CD4-positive, alpha-beta T cell (primary cell): ENCODE measurements around the gene EXD3. TPM values are rescaled to one million over a fixed set of nuclear protein-coding genes. Genes with fewer than 3 reads are reported as not detected.

ENCODE experiments used
- ATAC-seq: fragments of 200-7000 bp; cut with Tn5 transposase; one replicate; pipeline ENCODE4 v1.10.0; 2022; ENCODE audit warnings: mild to moderate bottlenecking; ENCODE audit not compliant: poor library complexity
- CTCF ChIA-PET: fragments of 350-600 bp; sonication (Branson Sonifier 250); formaldehyde crosslinking; loops from one replicate; lab custom pipeline; 2021; ENCODE audit warnings: antibody characterized with exemption, inconsistent platforms; lab: Charles Lee
- POLR2A ChIA-PET: fragments of 350-600 bp; sonication (Branson Sonifier 250); formaldehyde crosslinking; loops from one replicate; lab custom pipeline; 2021; ENCODE audit warnings: antibody characterized with exemption, inconsistent platforms; lab: Charles Lee
- DNase-seq, 14 experiments: peaks; one replicate each; pipeline ENCODE4 v3.0.0-alpha.2; 2013 to 2020; ENCODE audit warnings: mixed read lengths in 2 of 14
- H3K27ac ChIP-seq, 2 donors: one replicate each; pipeline versions ENCODE4 v1.5.1 to v1.7.0; 2013; ENCODE audit warnings: low read length in 2 of 2, low read depth in 1 of 2, mild to moderate bottlenecking in 1 of 2
- H3K27me3 ChIP-seq, 2 experiments: 1 replicate in 1 of 2; 2 replicates in 1 of 2; pipeline versions ENCODE4 v1.6.1 to v1.7.0; 2013; ENCODE audit warnings: low read length in 2 of 2, control low read depth in 1 of 2, mild to moderate bottlenecking in 1 of 2, moderate library complexity in 1 of 2; ENCODE audit not compliant: insufficient read depth in 2 of 2, control insufficient read depth in 1 of 2
- H3K36me3 ChIP-seq: one replicate; pipeline ENCODE4 v1.6.1; 2013; ENCODE audit warnings: low read length, control low read depth; ENCODE audit not compliant: insufficient read depth
- H3K4me1 ChIP-seq: one replicate; pipeline ENCODE4 v1.6.1; 2013; ENCODE audit warnings: low read length, control low read depth; ENCODE audit not compliant: insufficient read depth
- H3K4me3 ChIP-seq: one replicate; pipeline ENCODE4 v1.5.1; 2013; ENCODE audit warnings: mild to moderate bottlenecking, low read length, moderate library complexity
- H3K9me3 ChIP-seq, 2 experiments: 1 replicate in 1 of 2; 2 replicates in 1 of 2; pipeline versions ENCODE4 v1.6.1 to v1.7.0; 2013; ENCODE audit warnings: low read length in 2 of 2, mild to moderate bottlenecking in 2 of 2, control low read depth in 1 of 2, moderate library complexity in 1 of 2; ENCODE audit not compliant: control insufficient read depth in 1 of 2, insufficient read depth in 1 of 2
- H3K27ac Mint-ChIP-seq: one replicate; pipeline ENCODE4 v1.8.0; 2020; ENCODE audit warnings: mixed read lengths
- H3K27me3 Mint-ChIP-seq: one replicate; pipeline ENCODE4 v1.8.0; 2021; ENCODE audit warnings: mixed read lengths
- H3K36me3 Mint-ChIP-seq: one replicate; pipeline ENCODE4 v1.8.0; 2021; ENCODE audit warnings: low read depth, mixed read lengths
- H3K4me1 Mint-ChIP-seq: one replicate; pipeline ENCODE4 v1.8.0; 2021; ENCODE audit warnings: low read depth, mixed read lengths
- H3K4me3 Mint-ChIP-seq: one replicate; pipeline ENCODE4 v1.8.0; 2020; ENCODE audit warnings: mild to moderate bottlenecking, mixed read lengths
- H3K9me3 Mint-ChIP-seq: one replicate; pipeline ENCODE4 v1.8.0; 2020; ENCODE audit warnings: mixed read lengths
- intact Hi-C, 2 experiments: fragments of 100-400 bp; cut with DNase I in 1 of 2; cut with micrococcal nuclease in 1 of 2; formaldehyde crosslinking; loops; one replicate each; pipeline versions ENCODE4 v1.15.1 to v1.9.0; 2023 to 2025; cut with DNase I, micrococcal nuclease
- total RNA-seq, 174 experiments: library from RNA in 2 of 174; stranded (reverse) in 2 of 174; gene quantifications; one replicate each; pipeline ENCODE4 v1.2.3 and lab custom pipeline; 2021 to 2026
- TF ChIP-seq, protein P1 (sequence below): fragments of 200-600 bp; IDR thresholded peaks from one replicate; pipeline ENCODE4 v1.8.0; 2022; ENCODE audit warnings: antibody characterized with exemption, mild to moderate bottlenecking

EXD3 gene
- total RNA-seq, 2 experiments from 2014 or later: 14.9 to 16.9 TPM

DNA sequence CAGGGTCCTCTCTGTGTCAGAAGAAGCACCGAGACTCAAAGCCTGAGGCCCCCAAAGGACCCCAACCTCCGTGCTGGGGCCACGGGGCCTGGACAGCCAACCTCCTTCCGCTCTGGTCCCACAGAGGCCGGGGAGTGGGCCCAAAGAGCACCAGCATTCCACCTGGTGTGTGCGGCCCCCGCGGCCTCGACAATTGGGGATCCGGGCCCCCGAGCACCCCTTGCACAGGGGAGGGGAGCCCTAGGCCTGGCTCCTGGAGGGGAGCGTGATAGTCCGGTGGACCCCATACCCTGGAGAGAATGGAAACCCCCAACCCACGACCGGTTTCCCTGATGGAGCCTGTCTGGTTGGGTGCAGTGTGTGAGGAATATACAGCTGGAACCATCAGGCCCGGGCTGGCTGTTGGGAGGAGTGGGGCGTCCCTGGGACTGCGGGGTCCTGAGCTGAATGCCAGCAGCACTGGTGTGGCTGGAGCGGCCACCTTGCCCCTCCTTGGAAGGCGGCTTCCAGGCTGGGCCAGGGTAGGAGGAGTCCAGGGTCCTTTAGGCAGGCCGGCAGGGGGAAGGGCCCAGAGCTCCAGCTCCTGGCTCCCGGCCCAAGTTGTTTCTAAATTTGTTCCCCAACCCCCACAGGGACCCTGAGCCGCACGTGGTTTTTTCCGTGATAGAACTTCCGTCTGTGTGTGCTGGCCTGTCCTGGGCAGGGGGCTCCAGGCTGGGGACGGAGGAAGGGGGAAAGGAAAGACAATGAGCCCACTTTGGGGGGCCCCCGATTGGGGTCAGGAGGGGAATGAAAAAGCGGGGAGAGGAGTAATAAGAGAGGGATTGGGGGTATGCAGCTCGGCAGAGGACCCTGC, 146.3 kb downstream of the EXD3 start:
- Histone ChIP-seq H3K9me3 (no peaks in the 10 kb centered on the region), H3K36me3 (peaks cover 15% of the 10 kb centered on the region), H3K4me1 (peaks cover 35% of the 10 kb centered on the region), H3K27me3 (peaks cover 9 to 11% of the 10 kb centered on the region in 2 experiments), H3K27ac (no peak overlapping the region), H3K4me3 (peak overlapping the region; percentile 70)
- TF ChIP-seq, protein P1, sequence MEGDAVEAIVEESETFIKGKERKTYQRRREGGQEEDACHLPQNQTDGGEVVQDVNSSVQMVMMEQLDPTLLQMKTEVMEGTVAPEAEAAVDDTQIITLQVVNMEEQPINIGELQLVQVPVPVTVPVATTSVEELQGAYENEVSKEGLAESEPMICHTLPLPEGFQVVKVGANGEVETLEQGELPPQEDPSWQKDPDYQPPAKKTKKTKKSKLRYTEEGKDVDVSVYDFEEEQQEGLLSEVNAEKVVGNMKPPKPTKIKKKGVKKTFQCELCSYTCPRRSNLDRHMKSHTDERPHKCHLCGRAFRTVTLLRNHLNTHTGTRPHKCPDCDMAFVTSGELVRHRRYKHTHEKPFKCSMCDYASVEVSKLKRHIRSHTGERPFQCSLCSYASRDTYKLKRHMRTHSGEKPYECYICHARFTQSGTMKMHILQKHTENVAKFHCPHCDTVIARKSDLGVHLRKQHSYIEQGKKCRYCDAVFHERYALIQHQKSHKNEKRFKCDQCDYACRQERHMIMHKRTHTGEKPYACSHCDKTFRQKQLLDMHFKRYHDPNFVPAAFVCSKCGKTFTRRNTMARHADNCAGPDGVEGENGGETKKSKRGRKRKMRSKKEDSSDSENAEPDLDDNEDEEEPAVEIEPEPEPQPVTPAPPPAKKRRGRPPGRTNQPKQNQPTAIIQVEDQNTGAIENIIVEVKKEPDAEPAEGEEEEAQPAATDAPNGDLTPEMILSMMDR: no peak
- POLR2A ChIA-PET: interaction anchor here (0.7 to 2.0 kb wide), 2 partner anchors 25 to 27 kb away, joined by 3 to 6 read pairs; partner anchors contain the start of gene NRARP
- H3K27ac Mint-ChIP-seq: no peak overlapping the region
- H3K9me3 Mint-ChIP-seq: no peaks in the 10 kb centered on the region
- peaks cover 7% of the 10 kb centered on the region for H3K27me3 Mint-ChIP-seq
- no peaks in the 10 kb centered on the region for H3K36me3 Mint-ChIP-seq
- CTCF ChIA-PET: no interaction called here
- H3K4me1 Mint-ChIP-seq: peaks cover 15% of the 10 kb centered on the region
- H3K4me3 Mint-ChIP-seq: peak overlapping the region; percentile 62
- peak in 1 of 14 experiments; percentile 19 for DNase-seq
- intact Hi-C loops: no loop called here
- no peak for ATAC-seq

DNA sequence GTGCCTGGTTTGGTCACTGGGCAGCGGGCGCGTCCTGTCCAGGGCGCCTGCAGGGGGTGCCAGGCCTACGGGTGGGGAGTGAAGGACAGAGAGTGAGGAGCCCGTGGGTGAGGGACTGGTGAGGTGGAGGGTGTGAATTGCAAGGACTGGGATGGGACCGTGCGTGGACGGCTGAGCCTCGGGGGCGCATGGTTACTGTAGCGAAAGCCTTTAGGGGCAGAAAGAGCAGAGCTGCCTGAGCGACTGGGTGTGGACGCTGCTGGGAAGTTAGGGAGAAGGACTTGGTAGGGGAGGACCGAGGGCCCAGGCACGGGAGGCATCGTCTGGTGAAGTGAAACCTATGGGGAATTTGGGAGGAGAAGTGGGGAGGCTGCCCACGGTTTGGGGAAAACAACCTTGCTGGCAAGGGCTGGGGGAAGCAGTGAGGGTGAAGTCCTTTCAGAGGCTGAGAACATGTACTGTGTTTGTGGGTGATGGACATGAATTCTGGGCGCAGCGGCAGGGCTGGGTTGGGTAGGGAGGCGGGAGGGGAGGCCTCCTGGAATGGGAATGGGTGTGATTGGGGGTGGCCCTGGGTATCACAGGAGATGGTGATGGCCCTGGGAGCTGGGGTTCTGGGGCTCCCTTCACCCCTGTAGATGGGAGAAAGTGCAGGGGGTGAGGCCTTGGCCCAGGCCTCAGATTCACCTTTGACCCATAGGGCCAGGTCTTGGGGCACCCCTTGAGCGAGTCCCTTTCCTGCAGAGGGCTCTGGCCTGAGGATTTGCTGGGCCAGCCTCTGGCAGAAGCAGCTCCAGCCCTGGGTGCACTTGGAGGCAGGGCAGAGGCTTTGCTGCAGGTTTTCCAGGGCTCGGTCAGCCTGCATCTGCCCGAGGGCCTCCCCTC, 147.1 kb downstream of the EXD3 start:
- TF ChIP-seq, protein P1: no peak
- Histone ChIP-seq H3K36me3 (peaks cover 15% of the 10 kb centered on the region), H3K4me1 (peaks cover 44% of the 10 kb centered on the region), H3K4me3 (no peak overlapping the region), H3K9me3 (no peaks in the 10 kb centered on the region), H3K27me3 (peaks cover 9 to 11% of the 10 kb centered on the region in 2 experiments), H3K27ac (no peak overlapping the region)
- no peak for ATAC-seq
- POLR2A ChIA-PET: interaction anchor here (2.0 kb wide), 1 partner anchor 26 kb away, joined by 6 read pairs; the partner anchor contains the start of gene NRARP
- CTCF ChIA-PET: no interaction called here
- Mint-ChIP-seq H3K36me3 (peaks cover 6% of the 10 kb centered on the region), H3K9me3 (no peaks in the 10 kb centered on the region), H3K4me3 (no peak overlapping the region), H3K27me3 (peaks cover 7% of the 10 kb centered on the region), H3K4me1 (peaks cover 23% of the 10 kb centered on the region), H3K27ac (no peak overlapping the region)
- peak in 1 of 14 experiments; percentile 30 for DNase-seq
- intact Hi-C loops: no loop called here

DNA sequence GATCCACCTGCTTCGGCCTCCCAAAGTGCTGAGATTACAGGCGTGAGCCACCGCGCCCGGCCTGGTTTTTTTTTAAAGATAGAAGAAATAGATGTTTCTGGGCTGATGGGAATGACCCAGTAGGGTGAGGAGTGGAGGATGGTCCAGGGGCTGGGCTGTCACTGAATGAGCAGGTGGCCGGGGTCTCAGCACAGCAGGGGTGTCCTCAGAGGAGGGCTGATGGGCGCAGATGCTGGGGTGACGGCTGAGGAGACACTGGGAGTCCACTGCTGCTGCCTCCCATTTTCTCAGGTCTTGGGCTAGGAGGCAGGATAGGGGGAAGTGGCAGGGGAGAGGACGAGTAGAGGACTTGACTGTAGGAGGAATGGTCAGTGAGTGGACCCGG, 147.8 kb downstream of the EXD3 start:
- DNase-seq (peak in 1 of 14 experiments; percentile 31), ATAC-seq (no peak)
- Histone ChIP-seq H3K27ac (no peak overlapping the region), H3K4me1 (peaks cover 41% of the 10 kb centered on the region), H3K36me3 (peaks cover 15% of the 10 kb centered on the region), H3K9me3 (no peaks in the 10 kb centered on the region), H3K4me3 (no peak overlapping the region), H3K27me3 (peaks cover 7 to 9% of the 10 kb centered on the region in 2 experiments)
- Mint-ChIP-seq H3K27ac (no peak overlapping the region), H3K4me1 (peaks cover 23% of the 10 kb centered on the region), H3K4me3 (no peak overlapping the region), H3K27me3 (peaks cover 7% of the 10 kb centered on the region), H3K9me3 (no peaks in the 10 kb centered on the region), H3K36me3 (peaks cover 6% of the 10 kb centered on the region)
- ChIA-PET POLR2A (no interaction called here), CTCF (no interaction called here)
- TF ChIP-seq, protein P1: no peak
- intact Hi-C loops: no loop called here
